Hematopoietic multipotent progenitor cell treated with erythropoietin and hydrocortisone succinate and interleukin-3 and kit ligand, for 4 days (in vitro differentiated cells): ENCODE data around the gene FAM120B.

Experiments used
- DNase-seq: peaks from one replicate; pipeline ENCODE4 v3.0.0-alpha.2; 2015

The FAM120B gene

GRCh38 chr6:170447561-170447930, 141.0 kb downstream of the FAM120B start:
- DNase-seq = no peak

- no peak for DNase-seq
Measured at GRCh38 chr6:170448317-170448716, 141.8 kb downstream of the FAM120B start.

GRCh38 chr6:170448751-170449630, 142.4 kb downstream of the FAM120B start:
- DNase-seq = no peak

- DNase-seq = no peak
Measured at GRCh38 chr6:170449835-170450753, 143.5 kb downstream of the FAM120B start.

- DNase-seq = no peak
Measured at GRCh38 chr6:170450916-170451761, 144.6 kb downstream of the FAM120B start.

- DNase-seq = no peak
Measured at GRCh38 chr6:170451762-170452651, 145.4 kb downstream of the FAM120B start.

- DNase-seq = no peak
Measured at GRCh38 chr6:170452767-170453545, 146.4 kb downstream of the FAM120B start.

- no peak for DNase-seq
Measured at GRCh38 chr6:170453586-170454511, 147.3 kb downstream of the FAM120B start.

GRCh38 chr6:170454512-170455285, 148.1 kb downstream of the FAM120B start:
- DNase-seq = no peak

GRCh38 chr6:170455335-170455979, 148.9 kb downstream of the FAM120B start:
- DNase-seq = no peak

GRCh38 chr6:170456334-170456733, 149.8 kb downstream of the FAM120B start:
- no peak for DNase-seq
